ENCODE measurements around the gene TNFAIP8.

GRCh38 chr5:119355244-119355638 is 578 bp upstream of the TNFAIP8 start:
- TF ChIP-seq CTCF (conservative IDR thresholded peaks at IDR 0.05 in 1 of 2, IDR thresholded peaks at IDR 0.05 in 1 of 2; ENCODE audit: low read depth in 1 of 2, low read length in 2 of 2) (no peak), EZH2 (IDR thresholded peaks at IDR 0.05; ENCODE audit: low read length, missing control alignments) (no peak)
